Keratinocyte (primary cell): ENCODE results near the gene SYMPK. TPM values are rescaled to one million over a fixed set of nuclear protein-coding genes. Genes with fewer than 3 reads are reported as not detected.
"Not testable (repeated sequence)": the region's sequence is repeated elsewhere in the genome, so short reads cannot be mapped to it uniquely, and the experiment has no call there.

ENCODE experiments used
- DNase-seq: peaks from one replicate; pipeline ENCODE4 v3.0.0-alpha.2; 2011; ENCODE audit warnings: low read depth, missing footprints, low spot score
- FAIRE-seq: peaks from 2 replicates; lab custom pipeline; 2011; peaks lifted over from hg19 to GRCh38; lab: Jason Lieb, UNC
- H2AFZ ChIP-seq: 2 replicates; pipeline ENCODE4 v1.6.0; 2012; ENCODE audit warnings: low read length, control low read depth, inconsistent platforms; ENCODE audit not compliant: control insufficient read depth
- H3K27ac ChIP-seq: 2 replicates; pipeline ENCODE4 v1.5.1; 2011; ENCODE audit warnings: low read length; ENCODE audit not compliant: control insufficient read depth, insufficient read depth
- H3K27me3 ChIP-seq: 3 replicates; pipeline ENCODE4 v1.6.0; 2011; ENCODE audit warnings: low read length; ENCODE audit not compliant: control insufficient read depth, insufficient read depth; ENCODE audit errors: extremely low read depth
- H3K36me3 ChIP-seq, 2 experiments: 2 replicates in 1 of 2; 3 replicates in 1 of 2; pipeline ENCODE4 v1.5.1; 2011; ENCODE audit warnings: low read length in 2 of 2, mild to moderate bottlenecking in 1 of 2; ENCODE audit not compliant: control insufficient read depth in 2 of 2, insufficient read depth in 2 of 2; ENCODE audit errors: extremely low read depth in 1 of 2
- H3K4me1 ChIP-seq: 3 replicates; pipeline ENCODE4 v1.5.1; 2011; ENCODE audit warnings: low read length; ENCODE audit not compliant: control insufficient read depth, insufficient read depth; ENCODE audit errors: extremely low read depth
- H3K4me2 ChIP-seq: 3 replicates; pipeline ENCODE4 v1.6.0; 2011; ENCODE audit warnings: low read depth, low read length; ENCODE audit not compliant: control insufficient read depth, insufficient read depth; ENCODE audit errors: extremely low read depth
- H3K4me3 ChIP-seq, 3 experiments: fragments of 200-600 bp in 1 of 3; sonication (generic) in 1 of 3; 2 replicates in 2 of 3; 3 replicates in 1 of 3; pipeline ENCODE4 v1.5.1; 2011 to 2016; ENCODE audit warnings: low read length in 3 of 3, mild to moderate bottlenecking in 3 of 3, control low read depth in 2 of 3, inconsistent platforms in 1 of 3, low read depth in 1 of 3, mixed read lengths in 1 of 3, mixed run types in 1 of 3, moderate library complexity in 1 of 3; ENCODE audit not compliant: control insufficient read depth in 2 of 3, insufficient read depth in 2 of 3; ENCODE audit errors: extremely low read depth in 1 of 3
- H3K79me2 ChIP-seq: 2 replicates; pipeline ENCODE4 v1.6.0; 2012; ENCODE audit warnings: low read length; ENCODE audit not compliant: control insufficient read depth, insufficient read depth
- H3K9ac ChIP-seq: 3 replicates; pipeline ENCODE4 v1.6.0; 2011; ENCODE audit warnings: low read length; ENCODE audit not compliant: control insufficient read depth, insufficient read depth; ENCODE audit errors: extremely low read depth
- H3K9me1 ChIP-seq: 3 replicates; pipeline ENCODE4 v1.6.0; 2011; ENCODE audit warnings: low read length; ENCODE audit not compliant: control insufficient read depth, insufficient read depth; ENCODE audit errors: extremely low read depth
- H3K9me3 ChIP-seq: 2 replicates; pipeline ENCODE4 v1.5.1; 2012; ENCODE audit warnings: low read depth, low read length; ENCODE audit not compliant: control insufficient read depth
- H4K20me1 ChIP-seq: 3 replicates; pipeline ENCODE4 v1.6.0; 2011; ENCODE audit warnings: low read length; ENCODE audit not compliant: control insufficient read depth, insufficient read depth; ENCODE audit errors: extremely low read depth
- EZH2 ChIP-seq: IDR thresholded peaks from one replicate; pipeline ENCODE4 v1.6.1; 2012; ENCODE audit warnings: inconsistent platforms, mild to moderate bottlenecking, low read length, moderate library complexity
- dilution Hi-C: fragments of 300-500 bp; cut with MboI; formaldehyde crosslinking; loops from one replicate; pipeline ENCODE4 v1.7.0; 2020; ENCODE audit warnings: low sequenced_read_pairs; ENCODE audit not compliant: extremely low pct_ligation_motif_present
- polyA plus RNA-seq, 5 experiments: library from polyadenylated mRNA; depleted of rRNA in 3 of 5; stranded (reverse) in 3 of 5; stranded (forward) in 1 of 5; unstranded in 1 of 5; fragments of >200 nt; gene quantifications; 1 replicate in 1 of 5; 2 replicates in 3 of 5; 3 replicates in 1 of 5; pipeline versions ENCODE4 v1.2.1 to v1.2.3, GENCODE V29; 2011 to 2012; ENCODE audit warnings: missing spikeins in 2 of 5, low read depth in 1 of 5, low replicate concordance in 1 of 5
- TF ChIP-seq, protein P1 (sequence below), 3 experiments: IDR thresholded peaks in 1 of 3; conservative IDR thresholded peaks in 1 of 3; optimal IDR thresholded peaks in 1 of 3; 2 replicates in 2 of 3; 3 replicates in 1 of 3; pipeline versions ENCODE3 to v1.5.1; 2011; ENCODE audit warnings: low read length in 3 of 3, mild to moderate bottlenecking in 3 of 3, moderate library complexity in 2 of 3, control low read depth in 1 of 3, inconsistent platforms in 1 of 3; ENCODE audit not compliant: insufficient read depth in 2 of 3; ENCODE audit errors: extremely low read depth in 1 of 3

SYMPK gene
- polyA plus RNA-seq, 1 donor (not counting 4 experiments of a cell fraction or from before 2014, with no cell fraction given): 56.0 TPM

DNA sequence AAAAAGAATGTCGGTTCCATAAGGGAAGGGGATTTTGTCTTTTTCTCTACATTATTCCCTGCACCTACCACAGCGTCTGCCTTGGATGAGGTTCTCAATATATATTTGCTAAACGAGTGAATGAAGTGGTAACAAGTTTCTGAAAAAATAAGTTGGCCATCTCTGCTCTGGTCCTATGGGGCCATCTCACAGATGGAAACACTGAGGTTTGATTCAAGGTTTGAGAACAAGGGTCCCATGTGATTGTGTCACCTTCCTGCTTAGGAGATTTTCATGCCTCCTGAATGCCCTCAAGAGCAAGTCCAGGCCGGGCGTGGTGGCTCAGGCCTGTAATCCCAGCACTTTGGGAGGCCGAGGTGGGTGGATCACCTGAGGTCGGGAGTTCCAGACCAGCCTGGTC lies 36.3 kb upstream of the SYMPK start:
- no peak for TF ChIP-seq EZH2
- TF ChIP-seq, protein P1, sequence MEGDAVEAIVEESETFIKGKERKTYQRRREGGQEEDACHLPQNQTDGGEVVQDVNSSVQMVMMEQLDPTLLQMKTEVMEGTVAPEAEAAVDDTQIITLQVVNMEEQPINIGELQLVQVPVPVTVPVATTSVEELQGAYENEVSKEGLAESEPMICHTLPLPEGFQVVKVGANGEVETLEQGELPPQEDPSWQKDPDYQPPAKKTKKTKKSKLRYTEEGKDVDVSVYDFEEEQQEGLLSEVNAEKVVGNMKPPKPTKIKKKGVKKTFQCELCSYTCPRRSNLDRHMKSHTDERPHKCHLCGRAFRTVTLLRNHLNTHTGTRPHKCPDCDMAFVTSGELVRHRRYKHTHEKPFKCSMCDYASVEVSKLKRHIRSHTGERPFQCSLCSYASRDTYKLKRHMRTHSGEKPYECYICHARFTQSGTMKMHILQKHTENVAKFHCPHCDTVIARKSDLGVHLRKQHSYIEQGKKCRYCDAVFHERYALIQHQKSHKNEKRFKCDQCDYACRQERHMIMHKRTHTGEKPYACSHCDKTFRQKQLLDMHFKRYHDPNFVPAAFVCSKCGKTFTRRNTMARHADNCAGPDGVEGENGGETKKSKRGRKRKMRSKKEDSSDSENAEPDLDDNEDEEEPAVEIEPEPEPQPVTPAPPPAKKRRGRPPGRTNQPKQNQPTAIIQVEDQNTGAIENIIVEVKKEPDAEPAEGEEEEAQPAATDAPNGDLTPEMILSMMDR (optimal IDR thresholded peaks at IDR 0.05 in 1 of 3, IDR thresholded peaks at IDR 0.05 in 1 of 3, conservative IDR thresholded peaks at IDR 0.05 in 1 of 3; ENCODE audit: extremely low read depth in 1 of 3, insufficient read depth in 2 of 3, low read length in 3 of 3): no peak
- peaks cover 6% of the 10 kb centered on the region for H3K4me1 ChIP-seq
- dilution Hi-C loops: no loop called here

DNA sequence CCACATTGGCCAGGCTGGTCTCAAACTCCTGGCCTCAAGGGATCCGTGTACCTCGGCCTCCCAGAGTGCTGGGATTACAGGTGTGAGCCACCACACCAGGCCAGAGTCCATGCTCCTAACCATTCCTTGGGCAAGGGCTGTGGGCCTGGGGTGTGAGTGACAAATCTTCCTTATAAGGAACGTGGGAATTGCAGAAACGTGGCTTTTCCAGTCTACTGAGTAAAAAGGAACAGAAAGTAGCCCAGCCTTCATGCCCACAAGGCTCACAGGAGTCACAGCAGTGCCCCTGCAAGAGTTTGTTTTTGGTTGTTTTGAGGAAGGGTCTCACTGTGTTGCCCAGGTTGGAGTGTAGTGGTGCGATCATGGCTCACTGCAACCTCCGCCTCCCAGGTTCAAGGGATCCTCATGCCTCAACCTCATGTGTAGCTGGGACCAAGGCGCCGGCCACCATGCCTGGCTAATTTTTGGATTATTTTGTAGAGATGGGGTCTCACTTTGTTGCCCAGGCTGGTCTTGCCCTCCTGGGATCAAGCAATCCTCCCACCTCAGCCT lies 34.4 kb upstream of the SYMPK start:
- H3K9me1 ChIP-seq: no peaks in the 10 kb centered on the region
- H2AFZ ChIP-seq: no peak overlapping the region
- H4K20me1 ChIP-seq: no peaks in the 10 kb centered on the region
- dilution Hi-C loops: no loop called here
- DNase-seq: no peak
- FAIRE-seq: no peak
- no peak for TF ChIP-seq EZH2
- TF ChIP-seq, protein P1 (optimal IDR thresholded peaks at IDR 0.05 in 1 of 3, IDR thresholded peaks at IDR 0.05 in 1 of 3, conservative IDR thresholded peaks at IDR 0.05 in 1 of 3; ENCODE audit: extremely low read depth in 1 of 3, insufficient read depth in 2 of 3, low read length in 3 of 3): no peak
- no peaks in the 10 kb centered on the region for H3K4me1 ChIP-seq
- H3K79me2 ChIP-seq: peaks cover 2% of the 10 kb centered on the region
- H3K27ac ChIP-seq: no peak overlapping the region
- H3K27me3 ChIP-seq: no peaks in the 10 kb centered on the region
- no peak overlapping the region for H3K4me3 ChIP-seq
- no peak overlapping the region for H3K9ac ChIP-seq
- no peaks in the 10 kb centered on the region for H3K9me3 ChIP-seq
- H3K36me3 ChIP-seq: peaks cover 7 to 9% of the 10 kb centered on the region in 2 experiments
- H3K4me2 ChIP-seq: no peak overlapping the region

More for the DNA sequence above, 36.3 kb upstream of the SYMPK start:
- no peaks in the 10 kb centered on the region for H3K9me3 ChIP-seq
- peaks cover 2% of the 10 kb centered on the region for H3K79me2 ChIP-seq
- no peaks in the 10 kb centered on the region for H3K9me1 ChIP-seq
- no peak overlapping the region for H3K4me3 ChIP-seq
- peaks cover 7 to 9% of the 10 kb centered on the region in 2 experiments for H3K36me3 ChIP-seq
- no peak overlapping the region for H3K9ac ChIP-seq
- no peaks in the 10 kb centered on the region for H3K27me3 ChIP-seq
- DNase-seq (no peak), FAIRE-seq (no peak)
- no peak overlapping the region for H3K4me2 ChIP-seq
- H2AFZ ChIP-seq: no peak overlapping the region
- H4K20me1 ChIP-seq: no peaks in the 10 kb centered on the region
- H3K27ac ChIP-seq: no peak overlapping the region

DNA sequence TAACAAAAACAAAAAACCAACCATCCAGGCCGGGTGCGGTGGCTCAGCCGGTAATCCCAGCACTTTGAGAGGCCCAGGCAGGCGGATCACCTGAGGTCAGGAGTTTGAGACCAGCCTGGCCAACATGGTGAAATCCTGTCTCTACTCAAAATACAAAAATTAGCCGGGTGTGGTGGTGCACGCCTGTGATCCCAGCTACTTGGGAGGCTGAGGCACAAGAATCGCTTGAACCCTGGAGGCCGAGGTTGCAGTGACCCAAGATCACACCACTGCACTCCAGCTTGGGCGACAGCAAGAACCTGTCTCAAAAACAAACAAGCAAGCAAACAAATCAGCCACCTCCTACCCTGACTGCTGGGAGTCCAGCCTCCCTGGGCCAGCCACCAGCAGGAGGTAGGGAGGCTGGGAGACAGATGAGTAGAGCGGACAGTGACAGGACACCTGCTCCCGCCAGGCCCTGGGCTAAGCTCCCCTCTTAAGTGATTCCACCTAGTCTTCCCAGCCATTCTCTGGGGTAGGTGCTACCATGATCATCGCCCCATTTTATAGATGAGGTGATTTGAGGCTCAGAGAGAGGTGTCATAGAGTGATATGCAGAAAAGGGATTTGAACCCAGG lies 33.1 kb upstream of the SYMPK start:
- FAIRE-seq, H2AFZ ChIP-seq, H4K20me1 ChIP-seq, H3K9me1 ChIP-seq, H3K27me3 ChIP-seq, H3K4me2 ChIP-seq, H3K4me3 ChIP-seq, DNase-seq, H3K9me3 ChIP-seq, H3K9ac ChIP-seq, H3K4me1 ChIP-seq, H3K79me2 ChIP-seq, dilution Hi-C loops, H3K27ac ChIP-seq: not testable (repeated sequence)
- peaks cover 7 to 10% of the 10 kb centered on the region in 2 experiments for H3K36me3 ChIP-seq
